GM12801 (cell line): ENCODE results near the gene SPIRE2.

Experiments used
- TF ChIP-seq, protein P1 (sequence below): IDR thresholded peaks from one replicate; pipeline ENCODE4 v1.5.1; 2011; ENCODE audit warnings: control low read depth; ENCODE audit not compliant: insufficient read length; ENCODE audit errors: extremely low read depth

SPIRE2 gene

DNA sequence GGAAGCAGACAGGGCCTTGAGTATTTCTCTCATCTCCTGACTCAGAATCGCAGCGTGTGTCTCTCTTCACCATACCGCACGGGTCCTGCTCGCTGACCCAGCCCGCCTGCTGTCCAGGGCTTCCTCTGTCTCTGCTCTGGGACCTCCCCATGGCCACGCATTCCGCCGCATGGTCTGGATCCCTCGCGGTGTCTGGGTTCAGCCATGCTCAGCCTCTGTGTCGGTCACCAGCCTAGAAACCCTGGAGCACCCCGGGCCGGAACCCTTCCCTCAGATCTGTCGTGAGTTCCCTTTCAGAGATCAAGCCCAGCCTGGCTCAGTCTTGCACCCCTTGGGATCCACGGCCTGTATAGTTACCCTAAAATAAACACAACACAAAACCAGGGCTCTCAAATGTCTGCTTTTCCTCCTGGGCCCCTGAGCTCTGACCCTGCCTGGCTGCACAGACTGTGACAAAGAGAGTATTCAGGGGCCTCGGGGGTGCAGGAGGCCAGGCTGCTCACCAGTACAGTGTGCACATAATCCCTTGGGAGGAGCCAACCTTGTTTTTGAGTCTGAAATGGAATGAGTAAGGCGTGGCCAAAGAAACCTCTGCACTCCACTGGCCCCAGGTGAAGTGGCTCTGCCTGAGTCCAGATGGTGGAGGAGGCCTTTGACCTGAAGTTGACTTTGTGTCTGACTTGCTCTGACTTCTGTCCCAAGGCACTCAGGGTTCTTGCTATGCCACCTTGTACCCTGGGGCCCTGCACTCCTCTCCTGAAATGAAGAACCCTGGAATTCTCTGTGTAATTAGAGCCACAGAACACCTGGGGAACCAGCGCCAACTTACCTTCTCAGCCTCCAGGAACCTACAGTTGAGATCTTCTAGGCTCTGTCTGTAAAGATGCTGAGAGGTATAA is 5.8 kb upstream of the SPIRE2 start:
- TF ChIP-seq, protein P1, sequence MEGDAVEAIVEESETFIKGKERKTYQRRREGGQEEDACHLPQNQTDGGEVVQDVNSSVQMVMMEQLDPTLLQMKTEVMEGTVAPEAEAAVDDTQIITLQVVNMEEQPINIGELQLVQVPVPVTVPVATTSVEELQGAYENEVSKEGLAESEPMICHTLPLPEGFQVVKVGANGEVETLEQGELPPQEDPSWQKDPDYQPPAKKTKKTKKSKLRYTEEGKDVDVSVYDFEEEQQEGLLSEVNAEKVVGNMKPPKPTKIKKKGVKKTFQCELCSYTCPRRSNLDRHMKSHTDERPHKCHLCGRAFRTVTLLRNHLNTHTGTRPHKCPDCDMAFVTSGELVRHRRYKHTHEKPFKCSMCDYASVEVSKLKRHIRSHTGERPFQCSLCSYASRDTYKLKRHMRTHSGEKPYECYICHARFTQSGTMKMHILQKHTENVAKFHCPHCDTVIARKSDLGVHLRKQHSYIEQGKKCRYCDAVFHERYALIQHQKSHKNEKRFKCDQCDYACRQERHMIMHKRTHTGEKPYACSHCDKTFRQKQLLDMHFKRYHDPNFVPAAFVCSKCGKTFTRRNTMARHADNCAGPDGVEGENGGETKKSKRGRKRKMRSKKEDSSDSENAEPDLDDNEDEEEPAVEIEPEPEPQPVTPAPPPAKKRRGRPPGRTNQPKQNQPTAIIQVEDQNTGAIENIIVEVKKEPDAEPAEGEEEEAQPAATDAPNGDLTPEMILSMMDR: no peak

DNA sequence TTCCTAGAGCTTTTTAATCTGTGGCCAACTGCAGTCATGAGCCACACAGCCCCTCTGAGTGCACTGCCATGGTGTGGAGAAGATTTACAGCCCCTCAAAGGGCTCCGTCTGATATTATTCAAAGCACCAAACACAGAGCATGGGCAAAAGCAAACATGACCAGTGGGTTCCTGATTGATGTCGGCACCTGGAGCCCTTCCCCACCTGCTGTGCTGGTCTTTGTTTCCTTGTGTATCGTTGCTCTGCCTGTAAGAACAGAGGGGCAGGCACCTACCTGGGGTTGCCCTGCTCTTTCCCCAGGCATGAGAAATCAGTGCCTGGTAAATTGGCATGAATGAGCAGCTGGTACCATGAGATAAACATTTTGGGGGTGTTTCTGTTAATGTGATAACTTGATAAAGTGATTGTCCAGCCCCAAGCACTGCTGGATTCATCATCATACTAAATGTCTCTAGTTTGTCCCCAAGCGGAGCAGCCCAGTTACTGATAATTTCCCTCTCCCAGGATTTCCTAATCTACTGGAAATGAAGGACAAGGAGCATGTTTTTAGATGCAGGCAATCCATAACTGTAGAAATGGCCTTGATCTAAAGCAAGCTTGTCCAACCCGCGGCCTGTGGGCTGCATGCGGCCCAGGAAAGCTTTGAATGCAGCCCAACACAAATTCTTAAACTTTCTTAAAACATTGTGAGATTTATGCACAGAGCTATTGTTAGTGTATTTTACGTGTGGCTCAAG is 5.0 kb upstream of the SPIRE2 start:
- TF ChIP-seq, protein P1: no peak

DNA sequence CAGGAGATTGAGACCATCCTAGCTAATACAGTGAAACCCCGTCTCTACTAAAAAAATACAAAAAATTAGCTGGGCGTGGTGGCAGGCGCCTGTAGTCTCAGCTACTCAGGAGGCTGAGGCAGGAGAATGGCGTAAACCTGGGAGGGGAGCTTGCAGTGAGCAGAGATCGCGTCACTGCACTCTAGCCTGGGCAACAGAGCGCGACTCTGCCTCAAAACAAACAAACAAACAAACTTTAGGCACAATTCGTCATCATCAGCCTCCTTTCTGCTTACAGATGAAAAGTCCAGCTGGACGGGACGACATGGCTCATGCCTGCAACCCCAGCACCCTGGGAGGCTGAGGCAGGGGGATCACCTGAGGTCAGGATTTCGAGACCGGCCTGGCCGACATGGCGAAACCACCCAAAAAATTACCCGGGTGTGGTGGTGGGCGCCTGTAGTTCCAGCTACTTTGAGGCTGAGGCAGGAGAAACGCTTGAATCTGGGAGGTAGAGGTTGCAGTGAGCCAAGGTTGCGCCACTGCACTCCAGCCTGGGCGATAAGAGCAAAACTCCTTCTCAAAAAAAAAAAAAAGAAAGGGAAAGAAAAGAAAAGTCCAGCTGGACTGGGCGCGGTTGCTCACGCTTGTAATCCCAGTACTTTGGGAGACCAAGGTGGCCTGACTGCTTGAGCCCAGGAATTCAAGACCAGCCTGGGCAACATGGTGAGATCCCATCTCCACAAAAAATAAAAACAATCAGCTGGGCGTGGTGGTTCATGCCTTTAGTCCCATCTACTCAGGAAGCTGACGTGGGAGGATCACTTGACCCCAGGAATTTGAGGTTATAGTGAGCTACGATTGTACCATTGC is 1.5 kb upstream of the SPIRE2 start:
- TF ChIP-seq, protein P1: no peak

DNA sequence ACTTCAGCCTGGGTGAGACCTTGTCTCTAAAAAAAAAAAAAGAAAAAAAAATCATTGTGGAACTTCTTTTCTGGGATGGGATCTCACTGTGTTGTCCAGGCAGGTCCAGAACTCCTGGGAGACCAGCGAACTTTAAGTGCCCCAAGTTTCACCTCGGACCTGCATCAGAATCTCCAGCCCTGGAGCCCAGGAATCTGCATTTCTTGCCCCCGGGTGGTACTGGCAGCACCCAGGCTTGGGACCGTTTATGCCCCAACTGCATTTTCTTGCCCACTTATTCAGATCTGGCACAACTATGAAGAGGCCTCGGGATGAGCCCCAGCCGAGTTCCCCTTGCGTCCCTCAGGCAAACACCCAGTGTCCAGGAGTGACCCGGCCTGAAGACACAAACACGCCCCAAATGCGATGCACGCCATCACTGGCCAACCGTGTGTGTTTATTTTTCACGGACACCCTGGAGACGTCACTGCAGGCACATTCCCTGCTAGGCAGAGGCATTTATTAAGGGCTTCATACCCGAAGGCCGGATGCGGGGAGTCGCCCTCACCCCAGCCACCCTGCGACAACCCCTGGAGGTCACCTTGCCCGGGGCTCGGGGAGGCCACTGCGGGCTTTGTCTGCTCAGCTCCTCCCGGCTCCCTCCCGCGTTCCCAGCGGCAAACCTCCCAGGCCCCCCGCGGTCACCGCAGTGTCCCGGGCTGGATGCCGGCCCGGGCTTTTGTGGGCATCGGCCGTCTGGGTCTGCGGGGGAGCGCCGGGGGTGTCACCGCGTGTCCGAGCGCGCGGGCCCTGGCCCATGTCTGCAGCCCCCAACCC is 684 bp upstream of the SPIRE2 start:
- TF ChIP-seq, protein P1: no peak

DNA sequence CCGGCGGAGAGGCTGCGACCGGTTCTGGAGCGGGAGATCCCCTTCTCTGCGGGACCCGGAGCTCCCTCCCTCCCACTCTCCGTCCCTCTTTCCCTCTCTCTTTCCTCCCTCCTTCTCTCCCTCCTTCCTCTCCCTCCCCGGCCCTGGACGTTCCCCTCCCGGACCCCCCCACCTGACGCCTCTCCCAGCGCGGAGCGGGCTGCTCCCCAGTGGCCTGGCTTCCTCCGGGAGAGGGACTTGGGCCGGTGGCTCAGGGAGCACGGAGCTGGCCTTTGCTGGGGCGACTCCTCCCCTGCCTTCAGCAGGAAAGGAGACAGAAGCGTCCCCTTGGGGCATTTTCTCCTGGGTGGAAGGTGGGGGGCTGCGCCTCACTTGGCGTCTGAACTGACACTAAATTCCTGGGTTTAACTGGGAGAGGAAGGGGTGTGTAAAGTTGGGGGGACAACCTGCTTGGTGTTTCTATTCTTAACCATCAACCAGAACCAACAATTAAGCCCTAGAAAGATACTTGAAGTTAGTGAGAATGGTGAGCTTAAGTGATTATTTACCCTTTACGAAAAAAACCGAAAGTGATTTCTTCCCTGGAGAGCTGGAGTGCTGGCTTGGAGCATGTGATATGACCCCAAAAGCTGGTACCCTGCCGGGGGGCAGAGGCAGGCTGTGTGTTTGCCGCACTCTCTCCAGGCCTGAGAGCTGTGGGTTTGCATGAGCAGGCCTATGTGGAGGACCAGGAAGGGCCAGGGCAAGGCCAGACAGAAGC is 775 bp downstream of the SPIRE2 start:
- TF ChIP-seq, protein P1: no peak

DNA sequence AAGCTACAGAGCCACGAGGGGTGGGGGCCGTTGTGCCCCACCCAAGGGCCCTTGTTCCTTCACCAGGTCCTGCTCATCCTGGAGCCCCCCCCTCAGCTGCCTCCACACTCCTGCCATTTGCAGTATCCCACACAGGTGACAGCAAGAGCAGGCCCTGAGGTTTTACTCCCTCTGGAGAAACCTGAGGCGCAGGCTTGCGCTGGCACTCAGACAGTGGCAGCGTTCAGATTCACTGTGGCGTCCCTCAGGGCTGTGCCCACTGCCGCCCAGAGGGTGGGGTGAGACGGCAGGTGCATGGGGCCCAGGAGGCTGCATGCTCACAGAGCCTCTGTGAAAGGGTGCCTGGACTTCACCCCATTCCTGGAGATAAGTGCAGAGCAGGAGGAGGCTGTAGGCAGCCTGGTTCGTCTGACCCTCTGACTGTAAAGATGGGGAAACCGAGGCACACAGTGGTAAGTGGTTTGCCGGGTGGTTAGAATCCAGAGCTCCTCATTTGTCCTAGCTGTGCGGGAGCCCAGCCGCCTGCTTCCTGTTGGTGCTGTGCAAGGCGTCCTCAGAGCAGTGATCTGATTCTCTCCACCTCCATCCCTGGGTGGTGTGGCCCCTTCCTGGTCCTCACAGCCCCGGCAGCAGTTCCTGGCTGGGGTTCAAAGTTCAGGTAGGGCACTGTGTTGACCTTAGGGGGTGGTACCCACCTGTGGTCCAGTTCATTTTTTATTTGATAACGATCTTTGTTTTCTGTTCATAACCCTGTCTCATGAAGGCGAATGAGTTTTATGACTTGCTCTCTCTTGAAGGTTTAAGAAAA is 1.6 kb downstream of the SPIRE2 start:
- TF ChIP-seq, protein P1: no peak
